RWPE2 (cell line): ENCODE data around the gene PINK1.

ENCODE experiments used
- ATAC-seq: fragments of 200-7000 bp; cut with Tn5 transposase; 3 replicates; pipeline ENCODE4 v1.9.1; 2021; ENCODE audit warnings: low read depth
- DNase-seq: peaks from one replicate; pipeline ENCODE4 v3.0.0-alpha.2; 2020; ENCODE audit warnings: low spot score
- H3K27ac ChIP-seq: fragments of 450-650 bp; 2 replicates; pipeline ENCODE4 v1.5.1; 2017; ENCODE audit warnings: mild to moderate bottlenecking; ENCODE audit not compliant: poor library complexity, severe bottlenecking
- H3K27me3 ChIP-seq: fragments of 250-450 bp; sonication (Bioruptor Pico); 2 replicates; pipeline ENCODE4 v1.5.1; 2021; ENCODE audit warnings: mild to moderate bottlenecking, moderate library complexity; ENCODE audit not compliant: insufficient read depth, poor library complexity, severe bottlenecking
- H3K36me3 ChIP-seq: fragments of 250-450 bp; sonication (Bioruptor Pico); 2 replicates; pipeline ENCODE4 v1.5.1; 2020; ENCODE audit warnings: low read depth, mild to moderate bottlenecking, moderate library complexity
- H3K4me1 ChIP-seq: fragments of 250-450 bp; sonication (Bioruptor Pico); 2 replicates; pipeline ENCODE4 v1.5.1; 2021; ENCODE audit warnings: mild to moderate bottlenecking, moderate library complexity; ENCODE audit not compliant: insufficient read depth, poor library complexity, severe bottlenecking
- H3K4me3 ChIP-seq: fragments of 250-450 bp; sonication (Bioruptor Pico); 2 replicates; pipeline ENCODE4 v1.5.1; 2021; ENCODE audit warnings: mild to moderate bottlenecking, moderate library complexity; ENCODE audit not compliant: severe bottlenecking
- H3K9me3 ChIP-seq: fragments of 250-450 bp; sonication (Bioruptor Pico); 2 replicates; pipeline ENCODE4 v1.5.1; 2021; ENCODE audit warnings: mild to moderate bottlenecking, moderate library complexity; ENCODE audit not compliant: severe bottlenecking
- TF ChIP-seq, protein P1 (sequence below): fragments of 450-650 bp; IDR thresholded peaks from one replicate; pipeline ENCODE4 v1.5.1; 2017; ENCODE audit warnings: mild to moderate bottlenecking, moderate library complexity; ENCODE audit not compliant: poor library complexity, severe bottlenecking

Gene PINK1

DNA sequence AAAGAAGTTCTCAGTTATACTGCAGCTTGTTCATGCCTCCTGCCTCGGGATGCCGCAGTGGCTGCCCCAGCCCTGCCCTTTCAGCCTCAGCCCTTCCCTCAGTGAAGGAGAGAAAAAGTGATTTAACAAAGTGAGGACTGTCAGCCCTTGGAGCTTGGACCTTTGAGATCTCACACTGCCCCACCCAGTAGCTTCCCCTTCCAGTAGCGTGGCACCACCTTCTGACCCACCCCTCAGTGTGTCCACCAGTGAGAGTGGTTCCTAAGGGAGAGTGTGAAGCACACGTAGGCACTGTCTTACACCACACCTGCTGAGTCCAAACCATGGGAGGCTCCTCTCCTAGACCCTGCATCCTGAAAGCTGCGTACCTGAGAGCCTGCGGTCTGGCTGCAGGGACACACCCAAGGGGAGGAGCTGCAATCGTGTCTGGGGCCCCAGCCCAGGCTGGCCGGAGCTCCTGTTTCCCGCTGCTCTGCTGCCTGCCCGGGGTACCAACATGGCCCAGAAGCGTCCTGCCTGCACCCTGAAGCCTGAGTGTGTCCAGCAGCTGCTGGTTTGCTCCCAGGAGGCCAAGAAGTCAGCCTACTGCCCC is 44.5 kb upstream of the PINK1 start, which contains the start of gene CDA:
Gene CDA (plus strand): TSS at position 464 of the 592 bp plus-strand sequence. CDS start 33 bp downstream, at position 497.
- peak; percentile 90 for DNase-seq
- Histone ChIP-seq H3K9me3 (no peaks in the 10 kb centered on the region), H3K27ac (peak within 1 kb of the TSS; percentile 74), H3K36me3 (peaks cover 3% of the 10 kb centered on the region; the same call in 1 of the 2 replicates), H3K27me3 (no peaks in the 10 kb centered on the region), H3K4me3 (peak within 1 kb of the TSS; percentile 44), H3K4me1 (no peaks in the 10 kb centered on the region)
- TF ChIP-seq, protein P1, sequence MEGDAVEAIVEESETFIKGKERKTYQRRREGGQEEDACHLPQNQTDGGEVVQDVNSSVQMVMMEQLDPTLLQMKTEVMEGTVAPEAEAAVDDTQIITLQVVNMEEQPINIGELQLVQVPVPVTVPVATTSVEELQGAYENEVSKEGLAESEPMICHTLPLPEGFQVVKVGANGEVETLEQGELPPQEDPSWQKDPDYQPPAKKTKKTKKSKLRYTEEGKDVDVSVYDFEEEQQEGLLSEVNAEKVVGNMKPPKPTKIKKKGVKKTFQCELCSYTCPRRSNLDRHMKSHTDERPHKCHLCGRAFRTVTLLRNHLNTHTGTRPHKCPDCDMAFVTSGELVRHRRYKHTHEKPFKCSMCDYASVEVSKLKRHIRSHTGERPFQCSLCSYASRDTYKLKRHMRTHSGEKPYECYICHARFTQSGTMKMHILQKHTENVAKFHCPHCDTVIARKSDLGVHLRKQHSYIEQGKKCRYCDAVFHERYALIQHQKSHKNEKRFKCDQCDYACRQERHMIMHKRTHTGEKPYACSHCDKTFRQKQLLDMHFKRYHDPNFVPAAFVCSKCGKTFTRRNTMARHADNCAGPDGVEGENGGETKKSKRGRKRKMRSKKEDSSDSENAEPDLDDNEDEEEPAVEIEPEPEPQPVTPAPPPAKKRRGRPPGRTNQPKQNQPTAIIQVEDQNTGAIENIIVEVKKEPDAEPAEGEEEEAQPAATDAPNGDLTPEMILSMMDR, result no peak
- ATAC-seq, result peak; percentile 96

DNA sequence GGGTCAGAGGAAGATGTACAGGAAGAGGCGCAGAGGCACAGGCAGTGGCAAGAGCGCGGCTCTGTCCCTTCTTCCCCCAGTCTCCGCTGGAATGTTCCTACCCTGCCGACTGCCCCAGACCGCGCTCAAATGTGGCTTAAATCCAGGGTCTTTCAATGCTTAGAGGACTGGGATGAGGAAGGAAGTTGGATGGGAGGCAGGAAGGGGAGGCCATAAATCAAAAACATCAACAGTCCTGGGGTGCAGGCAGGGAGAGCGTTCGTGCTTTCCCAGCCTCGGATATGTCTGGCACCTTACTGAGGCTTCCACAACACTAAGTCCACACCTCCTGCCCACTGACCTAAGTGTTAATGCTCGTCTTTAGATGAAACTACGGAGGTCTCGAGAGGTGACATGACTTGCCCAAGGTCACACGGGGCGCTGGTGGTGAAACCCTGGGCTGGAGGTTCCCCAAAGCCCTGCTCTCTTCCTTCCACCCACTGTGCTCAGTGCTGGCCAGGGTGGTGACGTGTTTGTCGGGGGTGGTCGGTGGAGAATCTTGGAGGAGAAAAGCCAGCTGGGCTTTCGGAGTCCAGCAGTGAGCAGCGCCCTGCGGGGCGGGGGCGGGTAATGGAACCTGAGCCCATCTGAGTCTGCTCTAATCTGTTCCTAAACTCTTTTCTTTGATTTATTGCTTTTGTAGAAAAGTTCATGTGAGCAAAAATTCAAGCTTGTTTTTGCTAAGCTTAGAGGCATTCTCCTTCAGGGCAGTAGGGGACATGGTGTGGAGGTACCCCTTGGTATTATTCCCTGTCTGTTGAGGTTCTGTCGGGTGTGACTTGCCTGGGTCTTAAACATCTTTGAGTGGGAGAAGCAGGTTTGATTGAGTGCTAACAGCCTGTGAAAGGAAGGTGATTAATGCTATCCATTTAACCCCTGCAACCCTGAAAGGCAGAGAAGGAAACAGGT is 43.7 kb upstream of the PINK1 start:
- peak overlapping the region; percentile 44 for H3K4me3 ChIP-seq
- H3K9me3 ChIP-seq, result no peaks in the 10 kb centered on the region
- DNase-seq (no peak), ATAC-seq (peak; percentile 7; the same call in 1 of the 3 replicates)
- H3K4me1 ChIP-seq, result no peaks in the 10 kb centered on the region
- peaks cover 4% of the 10 kb centered on the region; the same call in 1 of the 2 replicates for H3K36me3 ChIP-seq
- H3K27ac ChIP-seq, result peak overlapping the region; percentile 74
- TF ChIP-seq, protein P1, result no peak
- H3K27me3 ChIP-seq, result no peaks in the 10 kb centered on the region

- TF ChIP-seq, protein P1, result no peak
- Histone ChIP-seq H3K9me3 (no peaks in the 10 kb centered on the region), H3K27ac (peak overlapping the region; percentile 74), H3K4me3 (peak overlapping the region; percentile 44), H3K36me3 (peaks cover 4% of the 10 kb centered on the region; the same call in 1 of the 2 replicates), H3K4me1 (no peaks in the 10 kb centered on the region), H3K27me3 (no peaks in the 10 kb centered on the region)
- no peak for ATAC-seq
- DNase-seq, result no peak
Observed at GRCh38 chr1:20590306-20590777, 42.9 kb upstream of the PINK1 start.

DNA sequence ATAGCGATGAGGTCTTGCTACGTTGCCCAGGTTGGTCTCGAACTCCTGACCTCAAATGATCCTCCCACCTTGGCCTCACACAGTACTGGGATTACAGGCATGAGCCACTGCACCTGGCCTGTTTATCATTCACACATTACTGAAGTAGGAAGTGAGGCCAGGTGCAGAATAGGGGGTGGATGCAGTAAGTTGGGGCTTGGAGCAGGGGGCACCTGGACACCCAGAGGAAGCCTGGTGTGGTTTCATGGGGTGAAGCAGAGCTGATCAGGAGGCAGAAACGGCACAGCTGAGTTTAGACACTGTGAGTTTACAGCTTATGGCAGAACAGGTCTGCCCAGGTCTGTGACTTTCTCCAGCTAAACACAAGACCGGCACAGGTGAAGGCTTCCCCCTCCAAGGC is 39.5 kb upstream of the PINK1 start:
- Histone ChIP-seq H3K4me1 (no peaks in the 10 kb centered on the region), H3K27ac (no peak overlapping the region), H3K9me3 (no peaks in the 10 kb centered on the region), H3K36me3 (peaks cover 4% of the 10 kb centered on the region; the same call in 1 of the 2 replicates), H3K27me3 (no peaks in the 10 kb centered on the region), H3K4me3 (no peak overlapping the region)
- DNase-seq (no peak), ATAC-seq (no peak)
- TF ChIP-seq, protein P1, result no peak
